ACHN (cell line): ENCODE data around the gene STRIP2.
"Not testable (repeated sequence)": the region's sequence is repeated elsewhere in the genome, so short reads cannot be mapped to it uniquely, and the experiment has no call there.

ENCODE experiments used
- DNase-seq: peaks from one replicate; pipeline ENCODE4 v3.0.0-alpha.2; 2015
- in situ Hi-C: cut with HindIII; loops from 2 replicates; pipeline ENCODE4 v1.10.0; 2017; ENCODE audit warnings: low sequenced_read_pairs, low pct_ligation_motif_present, low pct_unique_long_range_greater_than_20kb

Gene STRIP2

DNA sequence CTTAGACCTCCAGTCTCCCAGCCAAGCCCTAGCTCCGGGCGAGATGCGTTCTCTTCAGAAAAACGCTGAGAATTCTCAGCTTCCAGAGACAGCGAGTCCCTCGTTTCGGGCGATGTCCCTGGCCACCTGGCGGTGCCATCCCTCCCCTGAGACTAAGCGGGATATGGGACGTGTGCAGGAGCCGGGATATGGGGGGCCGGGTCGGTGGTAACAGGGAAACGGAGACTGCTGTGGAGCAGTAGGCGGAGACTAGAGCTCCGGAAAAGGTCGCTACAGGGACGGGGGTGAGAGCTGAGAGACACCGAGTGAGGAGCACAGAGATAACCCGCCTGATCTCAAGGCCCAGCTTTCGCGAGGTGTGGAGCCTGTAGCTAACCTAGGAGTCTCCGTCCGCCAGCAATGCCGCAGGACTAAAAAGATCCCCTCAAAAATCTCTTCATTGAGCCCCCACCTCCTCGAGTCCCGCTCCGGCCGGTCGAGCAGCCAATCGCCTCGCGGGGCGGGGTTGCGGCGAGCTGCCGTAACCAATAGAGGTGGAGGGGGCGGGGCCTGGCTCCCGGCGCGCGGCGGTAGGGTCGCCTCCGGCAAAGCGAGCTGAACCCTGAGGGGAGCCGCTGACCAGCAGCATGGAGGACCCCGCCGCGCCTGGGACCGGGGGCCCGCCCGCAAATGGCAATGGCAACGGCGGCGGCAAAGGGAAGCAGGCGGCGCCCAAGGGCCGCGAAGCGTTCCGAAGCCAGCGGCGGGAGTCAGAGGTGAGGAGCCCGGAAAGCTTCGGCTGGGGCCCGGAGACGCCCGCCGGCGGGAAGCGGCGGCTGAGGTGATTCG lies at the start of gene STRIP2:
Gene STRIP2 (plus strand): TSS at position 586 of the 828 bp plus-strand sequence. CDS start 41 bp downstream, at position 627.
- in situ Hi-C loops, result no loop called here
- peak; percentile 95 for DNase-seq

DNA sequence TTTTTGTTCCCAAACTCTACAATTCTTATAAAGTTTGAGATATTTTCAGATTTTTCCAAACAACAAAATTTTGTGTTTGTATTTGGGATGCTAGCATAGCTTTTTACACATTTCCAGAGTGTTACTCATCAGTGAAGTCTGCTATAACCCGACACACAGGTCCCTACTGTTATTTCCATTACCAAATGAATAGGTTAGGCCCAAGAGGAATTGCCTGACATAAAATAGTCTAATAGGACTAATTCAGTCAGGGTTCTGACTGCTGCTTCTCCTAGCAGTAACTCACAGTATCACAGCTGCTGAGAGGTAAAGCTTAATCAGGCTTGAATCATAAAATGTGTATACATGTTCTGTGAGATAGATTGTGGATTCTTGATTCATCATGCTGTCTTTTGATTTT lies 49.1 kb upstream of the STRIP2 start:
- no peak for DNase-seq
- in situ Hi-C loops, result no loop called here

DNA sequence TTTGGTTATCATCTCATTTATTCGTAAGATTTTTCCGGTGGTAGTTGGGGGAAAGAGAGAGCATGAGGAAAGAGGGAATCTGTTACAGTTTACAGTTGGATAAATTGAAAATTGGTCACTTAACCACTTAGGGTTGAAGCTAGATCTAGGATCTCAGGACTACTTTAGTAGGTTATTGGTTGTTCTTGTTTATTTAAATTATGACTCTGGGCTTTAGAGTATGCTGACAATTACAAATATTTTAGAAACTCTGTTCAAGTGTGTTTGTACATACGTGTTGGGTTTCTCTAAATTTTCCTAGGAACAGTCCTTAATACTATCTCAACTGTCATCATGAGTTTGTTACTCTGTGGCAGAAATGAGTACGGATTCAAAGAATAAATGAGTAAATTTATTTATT lies 48.6 kb upstream of the STRIP2 start:
- in situ Hi-C loops, result no loop called here

DNA sequence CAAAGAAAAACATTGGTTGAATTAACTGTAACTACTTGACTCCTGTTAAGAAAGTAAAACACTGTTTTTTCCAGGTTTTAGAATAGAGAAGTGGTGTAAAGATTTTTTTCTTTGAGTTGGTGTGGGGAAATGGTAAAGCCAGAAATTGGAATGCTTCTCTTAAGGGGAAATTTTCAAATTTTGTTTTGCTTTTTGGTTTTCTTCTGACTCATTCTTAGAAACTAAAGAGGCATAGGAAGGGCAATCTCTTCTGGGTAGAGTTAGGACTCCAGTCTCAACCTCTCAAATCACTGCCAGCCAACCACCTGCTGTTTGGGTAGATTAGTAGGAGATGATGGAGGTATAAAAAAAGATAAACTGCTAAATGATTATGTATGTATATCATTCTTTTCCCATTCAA lies 47.7 kb upstream of the STRIP2 start:
- no peak for DNase-seq
- in situ Hi-C loops, result no loop called here

More for the DNA sequence above, 48.6 kb upstream of the STRIP2 start:
- no peak for DNase-seq

GRCh38 chr7:129387537-129387936 lies 46.7 kb upstream of the STRIP2 start:
- in situ Hi-C loops, result no loop called here
- no peak for DNase-seq

DNA sequence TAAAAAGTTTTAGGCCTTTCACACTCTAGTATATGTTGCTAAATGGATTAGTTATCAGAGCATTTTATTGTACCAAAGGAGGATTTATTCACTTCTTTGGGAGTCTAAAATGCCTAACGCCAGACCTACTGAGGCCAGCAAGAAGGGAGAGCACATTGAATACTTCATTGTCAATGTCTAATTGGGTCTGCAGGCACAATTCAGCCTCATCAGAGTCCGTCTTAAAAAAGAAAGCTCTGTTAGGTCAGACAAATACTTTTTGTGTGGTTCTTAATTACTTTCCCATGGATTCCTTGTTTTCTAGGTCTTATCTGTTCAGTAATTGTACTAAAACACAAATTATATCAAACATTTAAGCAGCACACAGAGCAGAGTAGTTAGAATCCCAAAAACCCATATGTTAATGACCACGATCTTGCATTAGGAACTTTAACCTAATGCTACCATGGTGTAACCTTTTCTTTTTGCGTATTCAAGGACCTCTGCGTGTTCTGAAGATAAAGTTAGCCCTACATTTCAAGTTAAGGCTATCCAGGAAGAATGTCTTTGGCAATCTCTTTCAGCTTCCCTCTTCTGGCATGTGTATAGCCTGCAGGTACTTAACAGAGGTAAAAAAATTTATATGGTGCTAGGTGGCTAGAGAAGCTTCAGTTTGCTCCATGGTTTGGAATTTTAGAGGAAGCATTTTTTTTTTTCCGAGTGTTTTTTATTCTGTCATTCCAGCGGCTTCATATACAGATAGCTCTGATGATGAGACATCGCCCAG lies 45.7 kb upstream of the STRIP2 start:
- no peak for DNase-seq
- in situ Hi-C loops, result no loop called here

GRCh38 chr7:129389829-129390228 lies 44.4 kb upstream of the STRIP2 start:
- in situ Hi-C loops, result no loop called here
- no peak for DNase-seq

DNA sequence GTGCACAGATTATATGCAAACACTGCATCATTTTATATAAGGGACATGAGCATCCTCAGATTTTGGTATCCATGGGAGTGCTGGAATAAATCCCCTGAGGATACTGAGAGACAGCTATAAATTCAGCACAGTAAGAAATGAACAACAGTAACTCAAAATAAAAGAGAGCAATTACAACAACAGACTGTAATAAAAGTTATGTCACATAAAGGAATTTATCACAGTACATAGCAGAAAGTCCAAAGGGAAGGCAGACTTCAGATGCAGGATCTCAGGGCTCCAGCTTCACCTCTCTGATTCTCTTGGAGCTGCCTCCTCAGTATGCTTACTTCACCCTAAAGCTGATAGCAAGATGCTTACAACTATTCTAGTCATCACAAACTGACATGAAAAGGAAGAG lies 43.9 kb upstream of the STRIP2 start:
- DNase-seq, result no peak
- in situ Hi-C loops, result no loop called here

DNA sequence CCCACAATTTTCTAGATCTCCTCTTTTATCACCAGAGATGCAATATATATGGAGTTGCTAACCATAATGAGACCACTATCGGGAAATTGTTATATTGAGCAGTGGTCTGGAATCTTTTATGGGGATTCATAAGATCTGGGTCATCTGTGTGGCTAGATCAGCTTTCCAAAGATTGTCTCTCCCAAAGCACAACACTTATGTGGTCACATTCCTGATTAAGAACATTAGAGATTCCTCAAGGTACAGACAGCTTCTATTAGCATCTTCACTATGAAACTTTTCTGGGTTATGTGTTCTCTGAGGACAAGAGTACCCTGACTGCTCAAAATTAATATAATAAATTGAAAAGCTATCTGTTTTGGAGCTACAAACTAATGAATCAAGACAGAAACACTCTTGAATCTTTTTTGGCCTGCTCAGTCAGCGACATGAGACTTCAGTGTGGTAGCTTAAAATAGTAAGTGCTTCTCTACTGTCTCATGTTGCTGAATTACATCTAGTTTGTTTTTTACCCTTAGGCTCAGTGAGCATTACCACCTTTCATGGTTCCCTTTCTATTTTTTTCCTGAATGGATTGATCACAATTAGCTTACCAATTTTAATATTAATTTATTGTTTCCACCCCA lies 42.6 kb upstream of the STRIP2 start:
- in situ Hi-C loops, result no loop called here
- DNase-seq, result no peak

DNA sequence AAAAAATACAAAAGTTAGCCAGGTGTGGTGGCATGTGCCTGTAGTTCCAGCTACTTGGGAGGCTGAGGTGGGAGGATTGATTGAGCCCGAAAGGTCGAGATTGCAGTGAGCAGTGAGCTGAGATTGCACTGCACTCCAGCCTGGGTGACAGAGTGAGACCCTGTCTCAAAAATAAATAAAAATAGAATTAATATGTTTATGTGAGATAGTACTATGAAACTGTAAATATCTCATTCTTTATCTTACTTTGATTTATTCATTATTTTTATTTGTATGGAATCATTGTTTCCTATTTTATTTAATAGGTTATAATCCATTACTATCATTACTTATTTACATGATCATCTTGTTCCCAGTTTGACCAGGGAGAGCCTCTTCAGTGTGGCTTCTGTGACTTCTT lies 41.0 kb upstream of the STRIP2 start:
- no peak for DNase-seq
- in situ Hi-C loops, result no loop called here

GRCh38 chr7:129394101-129394500 lies 40.1 kb upstream of the STRIP2 start:
- in situ Hi-C loops, result no loop called here
- DNase-seq, result peak; percentile 81

DNA sequence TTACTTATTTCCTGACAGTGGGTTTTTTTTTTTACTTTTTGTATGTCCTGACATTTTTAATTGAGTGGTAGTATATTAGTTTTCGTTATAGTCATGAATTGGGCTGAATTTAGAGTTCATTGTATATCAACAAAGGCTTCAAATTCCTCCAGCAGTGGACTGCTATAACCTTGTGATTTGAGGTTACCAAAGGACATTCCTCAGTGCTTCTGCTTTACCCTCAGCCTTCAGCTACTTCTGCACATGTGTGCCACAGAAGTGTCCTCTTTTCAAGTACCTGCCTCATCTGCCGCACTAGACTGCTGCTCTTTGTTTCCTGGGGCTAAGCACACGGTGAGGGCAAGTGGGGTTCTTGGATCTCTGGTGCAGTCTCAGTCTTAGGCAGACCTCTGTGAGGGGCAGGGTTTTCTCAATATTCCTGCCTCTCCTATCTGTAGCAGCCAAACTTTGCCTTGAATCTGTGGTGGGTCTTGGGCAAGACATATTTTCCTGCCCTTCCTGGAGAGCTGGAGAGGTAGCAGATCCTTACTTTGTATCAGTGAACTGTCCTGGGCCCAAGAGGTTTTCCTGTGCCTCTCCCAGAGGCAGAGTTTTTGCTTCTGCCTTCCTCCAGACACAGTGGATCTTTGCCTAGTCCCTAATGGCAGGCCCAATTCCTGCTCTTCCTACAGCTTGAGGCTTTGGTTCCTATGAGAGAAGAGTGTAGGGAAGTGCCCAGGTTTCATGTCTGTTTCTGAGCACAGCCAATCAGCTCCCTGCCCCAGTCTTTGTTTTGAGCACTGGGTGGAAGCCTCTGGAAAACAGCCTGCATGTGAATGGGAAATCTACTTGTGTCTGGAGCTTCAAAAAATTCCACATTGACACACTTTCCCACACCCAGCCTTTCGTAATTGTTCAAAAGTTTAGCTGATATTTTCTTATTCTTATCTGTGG lies 39.0 kb upstream of the STRIP2 start:
- in situ Hi-C loops, result no loop called here
- no peak for DNase-seq

- in situ Hi-C loops, result no loop called here
- DNase-seq, result peak; percentile 44
Observed at GRCh38 chr7:129401228-129401966, 32.8 kb upstream of the STRIP2 start.

- DNase-seq, result peak; percentile 39
- in situ Hi-C loops, result no loop called here
Observed at GRCh38 chr7:129401967-129402860, 32.0 kb upstream of the STRIP2 start.

- in situ Hi-C loops, result no loop called here
- DNase-seq, result no peak
Observed at GRCh38 chr7:129405527-129405926, 28.7 kb upstream of the STRIP2 start.

GRCh38 chr7:129410238-129410637 lies 24.0 kb upstream of the STRIP2 start:
- in situ Hi-C loops, DNase-seq: not testable (repeated sequence)

- in situ Hi-C loops, result no loop called here
- no peak for DNase-seq
Observed at GRCh38 chr7:129412501-129412900, 21.7 kb upstream of the STRIP2 start.
